ENCODE measurements around the gene PTPN2. TPM values are rescaled to one million over a fixed set of nuclear protein-coding genes. Genes with fewer than 3 reads are reported as not detected.

Gene PTPN2
- total and polyA plus RNA-seq, 9 of the 15 experiments (the other 6 are each of a cell fraction or from before 2014, with no cell fraction given): 36.6 to 66.4 (median 43.8) TPM

DNA sequence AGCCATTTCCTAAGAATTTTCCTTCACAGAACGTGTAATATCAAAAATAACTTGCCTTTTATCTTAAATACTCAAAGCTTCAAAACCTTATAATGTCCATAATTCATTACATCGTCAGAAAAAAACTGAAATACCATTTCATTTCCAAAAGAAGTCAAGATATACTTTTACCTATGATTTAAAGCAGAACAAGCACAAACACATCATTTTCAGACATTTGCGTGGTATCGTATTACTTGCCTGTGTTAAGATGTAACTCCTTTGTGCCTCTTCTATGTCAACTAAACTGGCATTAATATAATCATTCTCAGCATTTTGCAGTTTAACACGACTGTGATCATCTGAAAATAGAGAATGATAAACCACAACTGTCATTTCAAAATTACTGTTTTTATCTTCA lies 47.5 kb downstream of the PTPN2 start (continued):
- TF ChIP-seq ZZZ3 (IDR thresholded peaks at IDR 0.05): no peak
- no peak for TF ChIP-seq TRIM24 (IDR thresholded peaks at IDR 0.05)
- TF ChIP-seq ZNF444 (CRISPR knock-in tag; IDR thresholded peaks at IDR 0.05): no peak

DNA sequence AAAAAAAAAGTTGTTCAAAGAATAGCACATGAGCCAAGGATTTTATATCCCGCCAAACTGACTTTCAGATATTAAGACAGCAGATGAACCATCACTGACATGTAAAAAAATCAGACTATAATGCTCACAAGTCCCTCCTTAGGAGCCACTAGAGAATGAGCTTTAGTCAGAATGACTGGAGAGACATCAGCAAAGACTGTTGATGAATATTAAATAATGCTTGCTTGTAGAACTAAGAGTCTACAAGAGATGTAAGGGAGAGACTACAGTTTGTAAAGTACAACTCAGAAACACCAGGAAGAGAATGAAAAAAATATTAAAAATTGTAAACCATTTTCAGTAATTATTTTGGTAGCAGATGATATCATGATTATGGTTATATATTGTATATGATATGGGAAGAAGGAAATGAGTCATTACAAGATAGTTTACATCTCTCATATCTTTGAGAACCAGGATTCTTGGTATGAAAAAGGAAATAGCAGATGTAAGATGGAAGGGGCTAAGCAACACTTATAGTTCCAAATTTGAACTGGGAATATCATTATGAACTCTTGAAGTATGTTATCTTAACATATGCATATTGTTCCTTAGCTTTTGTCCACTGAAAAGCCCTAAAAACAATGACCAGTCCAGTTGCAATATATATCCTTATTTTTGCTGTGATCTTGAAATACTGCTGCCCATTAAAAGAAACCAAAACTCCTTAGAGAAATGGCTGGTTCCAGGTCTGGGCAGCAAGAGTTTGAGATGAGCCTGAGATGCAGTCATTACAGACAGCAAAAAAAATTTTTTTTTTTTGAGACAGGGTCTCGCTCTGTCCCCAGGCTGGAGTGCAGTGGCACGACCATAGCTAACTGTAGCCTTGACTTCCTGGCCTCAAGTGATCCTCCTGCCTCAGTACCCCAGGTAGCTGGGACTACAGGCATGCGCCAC lies 55.7 kb downstream of the PTPN2 start:
- in situ Hi-C loops (cut with MboI) (no loop called here), intact Hi-C loops (cut with micrococcal nuclease) (no loop called here)
- ATAC-seq: no peak
- no peak overlapping the region for H3K4me2 ChIP-seq (ENCODE audit: insufficient read depth, low read length)
- no peaks in the 10 kb centered on the region for H3K4me1 ChIP-seq (replicated peaks in 1 of 2; ENCODE audit: control insufficient read depth in 2 of 2, insufficient read depth in 2 of 2, low read length in 2 of 2)
- no TSS peak for BruUV-seq (replicated peaks)
- H3K36me3 ChIP-seq (ENCODE audit: control insufficient read depth, insufficient read depth, low read length): peaks cover 34% of the 10 kb centered on the region
- WGBS (ENCODE audit: insufficient coverage, low coverage, missing lambda C conversion rate): 98% methylated on average over 4 of the region's 4 CpGs
- H3K9ac ChIP-seq (ENCODE audit: insufficient read depth in 1 of 2, low read depth in 2 of 2, low read length in 2 of 2): no peak overlapping the region
- no peak for DNase-seq (ENCODE audit: extremely low read depth in 1 of 4, low spot score in 3 of 4)
- H3K27ac ChIP-seq (ENCODE audit: extremely low read depth, low read depth, low read length): no peak overlapping the region
- FAIRE-seq: no peak
- ChIA-PET CTCF (ENCODE audit: low intra/inter-chr PET ratio) (no interaction called here), POLR2A (interaction anchor here (0.7 kb wide), 1 partner anchor 13 kb away, joined by 3 read pairs; no protein-coding TSS in a partner anchor)
- H3K9me1 ChIP-seq (ENCODE audit: control insufficient read depth, insufficient read depth, low read length): no peaks in the 10 kb centered on the region
- H3K9me3 ChIP-seq (replicated peaks; ENCODE audit: control insufficient read depth, insufficient read depth, low read depth, low read length): no peaks in the 10 kb centered on the region
- H3K4me3 ChIP-seq: no peak overlapping the region
- no peak overlapping the region for H2AFZ ChIP-seq (ENCODE audit: low read depth, low read length)
- TF ChIP-seq ZFP1 (CRISPR knock-in tag; IDR thresholded peaks at IDR 0.05) (0 out of 2 replicates have a peak, but pooled peaks have one; percentile 46), ZNF507 (tag; conservative IDR thresholded peaks at IDR 0.05) (no peak), TRIM28 (IDR thresholded peaks at IDR 0.05) (no peak), FOSL1 (tag; conservative IDR thresholded peaks at IDR 0.05) (0 out of 2 replicates have a peak, but pooled peaks have one; percentile 16)
- TF ChIP-seq, protein P1, sequence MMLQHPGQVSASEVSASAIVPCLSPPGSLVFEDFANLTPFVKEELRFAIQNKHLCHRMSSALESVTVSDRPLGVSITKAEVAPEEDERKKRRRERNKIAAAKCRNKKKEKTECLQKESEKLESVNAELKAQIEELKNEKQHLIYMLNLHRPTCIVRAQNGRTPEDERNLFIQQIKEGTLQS (IDR thresholded peaks at IDR 0.05): peak; percentile 21; the same call in 1 of the 2 replicates
- TF ChIP-seq, protein P1 (CRISPR knock-in tag; conservative IDR thresholded peaks at IDR 0.05): no peak
- H3K79me2 ChIP-seq (ENCODE audit: control insufficient read depth, insufficient read depth, low read length): no peaks in the 10 kb centered on the region
- no peaks in the 10 kb centered on the region for H4K20me1 ChIP-seq (replicated peaks; ENCODE audit: control insufficient read depth, insufficient read depth, low read length)
- no peaks in the 10 kb centered on the region for H3K27me3 ChIP-seq (ENCODE audit: control insufficient read depth in 2 of 2, insufficient read depth in 2 of 2, low read length in 2 of 2)

Measured in K562 (cell line).